ENCODE data around the gene TMEM204. TPM values are rescaled to one million over a fixed set of nuclear protein-coding genes. Genes with fewer than 3 reads are reported as not detected.

TMEM204 gene
- total RNA-seq, 2 donors from 2014 or later = 35.1 to 42.2 TPM

DNA sequence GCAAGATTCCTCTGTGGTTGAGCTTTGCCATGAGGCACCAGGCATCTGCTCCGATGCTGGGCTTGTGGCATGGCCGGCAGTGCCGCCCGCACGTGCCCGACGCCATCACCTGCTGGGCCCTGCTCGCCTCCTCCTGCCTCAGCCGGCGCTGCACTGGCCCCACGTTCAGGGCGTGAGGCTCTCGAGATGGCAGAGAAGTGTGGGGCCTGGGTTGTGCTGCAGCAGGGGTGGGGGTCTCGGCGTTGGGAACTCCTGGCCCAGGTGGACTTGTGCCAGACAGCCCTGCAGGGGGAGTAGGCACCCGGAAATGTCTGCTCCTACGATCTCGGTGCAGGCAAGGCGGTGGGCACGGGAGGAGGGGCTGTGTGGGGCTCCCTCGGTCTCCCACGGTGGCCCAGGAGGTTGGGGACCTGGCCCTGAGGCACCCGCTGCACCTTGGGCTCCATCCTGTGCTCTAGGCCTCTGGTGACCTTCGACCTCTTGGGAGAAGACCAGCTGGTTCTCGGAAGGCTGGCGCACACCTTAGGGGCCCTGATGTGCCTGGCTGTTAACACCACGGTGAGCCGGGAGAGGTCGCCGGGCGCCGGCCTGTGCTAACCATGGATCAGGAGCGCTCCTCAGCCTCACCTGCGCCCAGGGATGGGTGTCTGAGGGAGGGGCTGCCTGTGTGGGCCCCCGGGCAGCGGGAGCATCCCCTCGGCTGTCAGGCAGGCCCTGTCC lies 26.8 kb upstream of the TMEM204 start:
- H3K4me1 ChIP-seq = peaks cover 0 to 27% of the 10 kb centered on the region in 2 donors
- no peak overlapping the region for H3K4me3 ChIP-seq
- H3K27me3 ChIP-seq = no peaks in the 10 kb centered on the region
- peaks cover 36% of the 10 kb centered on the region for H3K36me3 ChIP-seq
- no peaks in the 10 kb centered on the region for H3K9me3 ChIP-seq
- H3K27ac ChIP-seq = no peak overlapping the region
- DNase-seq (ENCODE audit: low spot score) = no peak
- no peak for TF ChIP-seq CTCF (IDR thresholded peaks at IDR 0.05)

DNA sequence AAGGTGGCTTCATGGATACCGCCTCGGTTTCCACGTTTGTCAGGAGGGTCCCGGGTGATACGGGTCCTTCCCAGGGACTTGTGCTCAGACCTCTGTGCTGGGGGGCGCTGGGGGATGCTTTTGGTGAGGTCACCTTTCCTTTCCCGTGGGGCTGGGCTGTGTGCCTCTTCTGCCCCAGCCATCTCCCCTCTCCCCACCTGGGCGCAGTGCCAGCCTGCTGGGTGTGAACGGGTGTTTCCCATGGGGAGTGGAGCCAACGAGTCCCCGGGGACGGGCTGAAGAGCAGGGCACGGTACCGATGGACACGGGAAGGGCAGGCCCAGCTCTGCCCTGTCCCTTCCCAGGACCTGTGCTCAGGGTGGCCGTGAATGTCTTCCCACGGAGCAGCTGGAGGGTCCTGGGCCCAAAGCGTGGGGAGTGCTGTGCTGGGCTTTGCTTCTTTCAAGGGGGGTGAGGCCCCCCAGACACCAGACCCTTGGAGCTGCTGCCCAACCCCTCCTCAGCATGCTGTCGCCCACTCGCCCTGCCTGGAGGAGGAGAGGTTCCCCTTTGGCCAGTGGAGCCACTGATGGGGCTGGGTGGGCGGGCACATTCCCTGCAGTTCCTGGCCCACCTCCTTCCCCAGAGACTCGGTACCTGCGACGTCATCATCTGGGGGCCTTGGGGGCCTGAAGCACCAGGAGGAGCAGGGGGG lies 24.8 kb upstream of the TMEM204 start:
- peaks cover 16% of the 10 kb centered on the region for H3K36me3 ChIP-seq
- no peak for DNase-seq (ENCODE audit: low spot score)
- H3K27ac ChIP-seq = peak overlapping the region; percentile 82 to 83
- H3K4me1 ChIP-seq = peaks cover 0 to 38% of the 10 kb centered on the region in 2 donors
- no peaks in the 10 kb centered on the region for H3K27me3 ChIP-seq
- no peak overlapping the region for H3K4me3 ChIP-seq
- TF ChIP-seq CTCF (IDR thresholded peaks at IDR 0.05) = no peak
- no peaks in the 10 kb centered on the region for H3K9me3 ChIP-seq

- no peak for TF ChIP-seq CTCF (IDR thresholded peaks at IDR 0.05)
- no peak for DNase-seq (ENCODE audit: low spot score)
- Histone ChIP-seq H3K27me3 (no peaks in the 10 kb centered on the region), H3K27ac (peak overlapping the region; percentile 82 to 83), H3K4me1 (peaks cover 0 to 38% of the 10 kb centered on the region in 2 donors), H3K36me3 (peaks cover 12% of the 10 kb centered on the region), H3K9me3 (peaks cover 0 to 4% of the 10 kb centered on the region in 2 donors), H3K4me3 (no peak overlapping the region)
Measured at GRCh38 chr16:1509307-1510221, 23.9 kb upstream of the TMEM204 start.

- H3K27ac ChIP-seq = peak overlapping the region; percentile 82 to 83
- no peaks in the 10 kb centered on the region for H3K27me3 ChIP-seq
- DNase-seq (ENCODE audit: low spot score) = no peak
- H3K4me3 ChIP-seq = no peak overlapping the region
- TF ChIP-seq CTCF (IDR thresholded peaks at IDR 0.05) = no peak
- H3K9me3 ChIP-seq = peaks cover 0 to 9% of the 10 kb centered on the region in 2 donors
- H3K4me1 ChIP-seq = peaks cover 0 to 38% of the 10 kb centered on the region in 2 donors
- H3K36me3 ChIP-seq = peaks cover 12% of the 10 kb centered on the region
Measured at GRCh38 chr16:1510272-1510671, 23.2 kb upstream of the TMEM204 start.

DNA sequence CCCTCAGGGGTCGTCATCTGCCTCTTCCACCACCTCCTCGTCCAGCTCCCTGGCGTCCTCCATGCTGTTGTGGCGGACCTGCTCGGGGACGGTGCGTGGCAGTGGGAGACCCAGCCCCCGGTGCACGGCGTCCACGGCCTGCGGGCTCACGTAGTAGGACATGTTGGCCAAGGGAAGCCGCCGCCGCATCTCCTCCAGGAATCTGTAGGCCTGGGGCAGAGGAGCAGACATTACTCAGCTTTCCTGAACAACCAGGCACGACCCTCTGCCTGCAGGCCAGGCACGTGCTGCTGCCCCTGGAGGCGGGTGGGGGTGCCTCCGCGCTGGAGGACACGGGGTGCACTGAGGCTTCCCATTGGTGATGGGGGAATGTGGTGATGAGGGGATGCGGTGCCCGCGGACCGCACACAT lies 22.5 kb upstream of the TMEM204 start:
- no peaks in the 10 kb centered on the region for H3K27me3 ChIP-seq
- no peak overlapping the region for H3K4me3 ChIP-seq
- no peak for TF ChIP-seq CTCF (IDR thresholded peaks at IDR 0.05)
- peaks cover 0 to 38% of the 10 kb centered on the region in 2 donors for H3K4me1 ChIP-seq
- H3K27ac ChIP-seq = peak overlapping the region; percentile 82 to 83
- no peak for DNase-seq (ENCODE audit: low spot score)
- H3K36me3 ChIP-seq = peaks cover 12% of the 10 kb centered on the region
- H3K9me3 ChIP-seq = peaks cover 0 to 9% of the 10 kb centered on the region in 2 donors

All from right atrium auricular region (tissue), 2 donors.